Measurements from ENCODE around the gene CD8B. TPM values are rescaled to one million over a fixed set of nuclear protein-coding genes. Genes with fewer than 3 reads are reported as not detected.

Gene CD8B
- total RNA-seq, 2 experiments from 2014 or later, result 0.75 to 1.1 TPM

GRCh38 chr2:86791573-86791972, 70.1 kb downstream of the CD8B start:
- intact Hi-C loops (cut with DNase I, micrococcal nuclease), result no loop called here
- TF ChIP-seq CTCF (IDR thresholded peaks at IDR 0.05), result no peak
- peaks cover 28% of the 10 kb centered on the region for H3K4me1 ChIP-seq (ENCODE audit: insufficient read depth, low read length)
- peaks cover 80% of the 10 kb centered on the region for H3K27me3 Mint-ChIP-seq
- H3K9me3 Mint-ChIP-seq, result peaks cover 11% of the 10 kb centered on the region
- ChIA-PET POLR2A (interaction anchor here (1.0 kb wide), 1 partner anchor 16 kb away, joined by 3 read pairs; no protein-coding TSS in a partner anchor), CTCF (interaction anchor here (1.4 kb wide), 1 partner anchor 16 kb away, joined by 3 read pairs; no protein-coding TSS in a partner anchor)
- peaks cover 12 to 13% of the 10 kb centered on the region in 2 experiments for H3K9me3 ChIP-seq (ENCODE audit: control insufficient read depth in 1 of 2, insufficient read depth in 1 of 2, low read length in 2 of 2)
- H3K4me3 Mint-ChIP-seq, result peak overlapping the region; percentile 87
- H3K4me1 Mint-ChIP-seq (ENCODE audit: low read depth), result peaks cover 28% of the 10 kb centered on the region
- H3K27ac ChIP-seq (ENCODE audit: low read depth in 1 of 2, low read length in 2 of 2), result no peak overlapping the region
- no peak for DNase-seq
- no peak for ATAC-seq (ENCODE audit: poor library complexity)
- no peaks in the 10 kb centered on the region for H3K36me3 ChIP-seq (ENCODE audit: insufficient read depth, low read length)
- peaks cover 57 to 65% of the 10 kb centered on the region in 2 experiments for H3K27me3 ChIP-seq (ENCODE audit: control insufficient read depth in 1 of 2, insufficient read depth in 2 of 2, low read length in 2 of 2)
- no peak overlapping the region for H3K27ac Mint-ChIP-seq
- peaks cover 13% of the 10 kb centered on the region for H3K36me3 Mint-ChIP-seq (ENCODE audit: low read depth)
- H3K4me3 ChIP-seq (ENCODE audit: low read length), result no peak overlapping the region

- H3K9me3 Mint-ChIP-seq, result peaks cover 5% of the 10 kb centered on the region
- Histone ChIP-seq H3K9me3 (ENCODE audit: control insufficient read depth in 1 of 2, insufficient read depth in 1 of 2, low read length in 2 of 2) (peaks cover 7 to 12% of the 10 kb centered on the region in 2 experiments), H3K27me3 (ENCODE audit: control insufficient read depth in 1 of 2, insufficient read depth in 2 of 2, low read length in 2 of 2) (peaks cover 57 to 65% of the 10 kb centered on the region in 2 experiments), H3K36me3 (ENCODE audit: insufficient read depth, low read length) (no peaks in the 10 kb centered on the region), H3K4me3 (ENCODE audit: low read length) (peak within 1 kb of the TSS; percentile 40), H3K27ac (ENCODE audit: low read depth in 1 of 2, low read length in 2 of 2) (no peak within 1 kb of the TSS), H3K4me1 (ENCODE audit: insufficient read depth, low read length) (peaks cover 28% of the 10 kb centered on the region)
- ChIA-PET CTCF (no interaction called here), POLR2A (interaction anchor here (1.0 kb wide), 1 partner anchor 16 kb away, joined by 3 read pairs; no protein-coding TSS in a partner anchor)
- ATAC-seq (ENCODE audit: poor library complexity), result peak; percentile 33
- DNase-seq, result peak in 5 of 14 experiments; percentile 10 to 83 (median 31)
- TF ChIP-seq CTCF (IDR thresholded peaks at IDR 0.05), result no peak
- peaks cover 10% of the 10 kb centered on the region for H3K36me3 Mint-ChIP-seq (ENCODE audit: low read depth)
- peak within 1 kb of the TSS; percentile 87 for H3K4me3 Mint-ChIP-seq
- H3K27ac Mint-ChIP-seq, result no peak within 1 kb of the TSS
- intact Hi-C loops (cut with DNase I, micrococcal nuclease), result no loop called here
- peaks cover 28% of the 10 kb centered on the region for H3K4me1 Mint-ChIP-seq (ENCODE audit: low read depth)
- H3K27me3 Mint-ChIP-seq, result peaks cover 74% of the 10 kb centered on the region
These were observed 70.8 kb downstream of the CD8B start, which contains the start of gene CD8A for GRCh38 chr2:86790676-86791572. Gene CD8A (minus strand): TSS chr2:86790913. CDS start chr2:86790825, 88 bp downstream.

GRCh38 chr2:86790134-86790675, 71.5 kb downstream of the CD8B start:
- Mint-ChIP-seq H3K27me3 (peaks cover 68% of the 10 kb centered on the region), H3K4me3 (peak overlapping the region; percentile 79), H3K36me3 (ENCODE audit: low read depth) (peaks cover 3% of the 10 kb centered on the region), H3K4me1 (ENCODE audit: low read depth) (peaks cover 28% of the 10 kb centered on the region), H3K27ac (no peak overlapping the region), H3K9me3 (peaks cover 2% of the 10 kb centered on the region)
- ChIA-PET CTCF (no interaction called here), POLR2A (no interaction called here)
- DNase-seq (peak in 1 of 14 experiments; percentile 18), ATAC-seq (ENCODE audit: poor library complexity) (no peak)
- Histone ChIP-seq H3K4me3 (ENCODE audit: low read length) (peak overlapping the region; percentile 33), H3K4me1 (ENCODE audit: insufficient read depth, low read length) (peaks cover 28% of the 10 kb centered on the region), H3K36me3 (ENCODE audit: insufficient read depth, low read length) (no peaks in the 10 kb centered on the region), H3K27me3 (ENCODE audit: control insufficient read depth in 1 of 2, insufficient read depth in 2 of 2, low read length in 2 of 2) (peaks cover 57 to 65% of the 10 kb centered on the region in 2 experiments), H3K9me3 (ENCODE audit: control insufficient read depth in 1 of 2, insufficient read depth in 1 of 2, low read length in 2 of 2) (peaks cover 0 to 12% of the 10 kb centered on the region in 2 experiments), H3K27ac (ENCODE audit: low read depth in 1 of 2, low read length in 2 of 2) (no peak overlapping the region)
- intact Hi-C loops (cut with DNase I, micrococcal nuclease), result no loop called here
- no peak for TF ChIP-seq CTCF (IDR thresholded peaks at IDR 0.05)
